Sciatic nerve (tissue), 2 donors: ENCODE results near the gene DMTF1. TPM values are rescaled to one million over a fixed set of nuclear protein-coding genes. Genes with fewer than 3 reads are reported as not detected.
"Not testable (repeated sequence)": the region's sequence is repeated elsewhere in the genome, so short reads cannot be mapped to it uniquely, and the experiment has no call there.

Experiments used
- ATAC-seq: fragments of 200-7000 bp; cut with Tn5 transposase; one replicate; pipeline ENCODE4 v1.9.1; 2020; ENCODE audit warnings: mild to moderate bottlenecking, moderate library complexity
- DNase-seq: peaks from one replicate; pipeline ENCODE4 v3.0.0-alpha.2; 2020; ENCODE audit warnings: low spot score
- intact Hi-C: fragments of 100-400 bp; cut with DNase I; formaldehyde crosslinking; loops from one replicate; pipeline ENCODE4 v1.14.2; 2022
- total RNA-seq: library from RNA; stranded (reverse); fragmentation: NEBNext Ultra II Directional; extraction: Animal tissue kit (Norgen Biotek cat#: 25700); gene quantifications from one replicate; pipeline ENCODE4 v1.2.1, GENCODE V29; 2021
- donor health status: DM: no; HTN: no; CAD: no.
- donor health status: DM: no; HTN: no; CAD: no.

DMTF1 gene
- total RNA-seq, 1 donor from 2014 or later = 147 TPM

DNA sequence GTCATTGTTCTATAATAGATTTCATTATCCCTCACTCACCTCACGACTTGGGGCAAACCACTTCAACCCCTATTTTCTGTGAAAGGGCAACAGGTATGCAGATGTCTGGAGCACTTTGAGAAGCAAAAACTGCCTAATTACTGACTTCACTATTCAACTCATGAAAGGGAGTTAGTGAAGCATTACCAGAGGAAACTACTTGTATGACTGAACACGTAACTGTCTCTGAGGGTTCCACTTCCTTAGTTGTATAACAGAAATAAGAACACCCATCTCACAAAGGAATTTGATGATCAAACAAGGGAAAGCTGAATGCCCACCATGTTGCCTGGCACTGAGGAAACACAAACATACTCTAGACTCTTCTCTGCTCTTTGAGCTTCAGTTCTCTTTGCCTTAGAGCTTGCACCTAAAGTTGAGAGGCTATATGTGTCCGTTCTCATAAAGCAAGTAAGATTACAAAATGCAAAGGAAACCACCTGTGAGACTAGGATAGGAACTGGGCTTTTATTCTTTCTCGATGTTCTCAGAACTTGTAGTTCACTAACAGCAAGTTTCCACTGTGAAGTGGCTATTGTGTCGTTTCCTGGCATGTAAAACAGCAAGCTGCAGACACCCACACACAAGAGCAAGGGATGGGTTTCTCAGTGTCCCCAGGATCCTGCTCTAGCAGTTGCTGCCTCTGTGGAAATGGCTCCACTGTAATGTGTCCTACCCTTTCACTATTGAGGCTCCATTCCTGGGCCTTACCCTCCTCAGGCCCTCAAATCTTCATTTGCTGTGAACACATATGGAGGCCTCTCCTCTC is 64.7 kb downstream of the DMTF1 start:
- ATAC-seq = no peak

DNA sequence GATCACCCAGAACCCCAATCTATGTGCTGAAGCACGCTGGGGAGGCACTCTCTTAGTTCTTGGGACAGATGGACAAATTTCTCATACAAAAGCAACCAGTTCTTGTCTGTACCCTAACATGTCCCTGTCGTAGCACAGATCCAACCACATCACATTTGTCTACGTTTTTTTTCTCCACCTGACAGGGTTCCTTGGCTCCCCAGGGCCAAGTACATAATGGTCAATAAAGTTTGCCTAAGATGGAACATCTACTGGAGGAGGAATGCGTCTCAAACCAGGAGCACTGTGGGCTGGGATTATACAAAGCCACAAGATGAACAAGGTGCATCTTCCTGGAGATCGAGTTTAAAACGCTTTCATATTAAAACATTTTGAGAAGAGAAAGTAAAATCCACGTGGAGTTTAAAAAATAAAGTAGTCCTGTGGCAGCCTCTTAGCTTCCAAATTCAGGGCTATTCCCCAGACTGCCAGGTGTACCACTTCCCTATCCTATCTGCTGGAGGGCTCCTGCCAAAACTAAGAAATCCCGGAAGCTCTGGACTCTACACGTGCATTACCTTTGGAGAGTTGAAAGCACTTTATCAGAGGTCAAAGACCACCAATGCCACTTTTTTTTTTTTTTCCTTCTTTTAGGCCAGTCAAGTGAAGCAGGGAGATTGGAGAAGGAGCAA is 65.9 kb downstream of the DMTF1 start:
- DNase-seq = no peak
- ATAC-seq = no peak
- intact Hi-C loops = no loop called here

More for the DNA sequence above, 64.7 kb downstream of the DMTF1 start:
- DNase-seq = no peak
- intact Hi-C loops = no loop called here

DNA sequence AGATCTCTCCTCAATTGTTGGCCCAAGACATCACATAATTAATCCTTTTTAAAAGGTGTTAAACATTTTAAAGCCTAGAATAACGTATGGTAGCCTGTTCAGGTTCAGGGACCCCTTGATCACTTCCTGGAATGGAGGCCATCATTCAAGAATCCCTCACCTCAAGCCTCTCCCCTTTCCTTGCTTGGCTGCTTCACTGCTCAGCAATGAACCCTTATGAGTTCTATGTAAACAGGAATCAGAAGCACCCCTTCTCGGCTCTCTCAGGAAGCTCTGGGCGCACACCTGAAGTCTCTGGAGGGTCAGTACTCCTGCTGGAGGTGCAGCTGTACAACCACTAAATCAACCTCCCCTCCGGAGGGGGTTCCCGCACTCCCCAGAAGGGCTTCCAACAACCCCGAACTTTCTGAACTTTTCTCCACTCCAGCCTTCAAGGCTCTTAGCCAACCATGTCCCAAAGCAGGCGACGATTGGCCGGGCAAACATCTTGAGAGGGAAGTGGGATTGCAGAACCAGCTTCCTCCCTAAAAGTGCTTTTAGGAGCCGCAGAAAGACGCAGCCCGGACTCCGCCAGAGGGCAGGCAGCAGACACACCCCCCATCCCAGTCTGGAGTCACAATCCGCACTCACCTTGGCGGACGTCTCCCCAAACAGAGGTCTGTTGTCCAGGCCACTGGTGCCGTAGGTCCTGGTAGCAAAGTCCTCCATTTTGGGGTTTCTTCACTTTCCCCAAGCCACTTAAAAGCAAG is 66.7 kb downstream of the DMTF1 start:
- ATAC-seq = peak; percentile 74
- intact Hi-C loops = no loop called here
- DNase-seq = peak; percentile 76

DNA sequence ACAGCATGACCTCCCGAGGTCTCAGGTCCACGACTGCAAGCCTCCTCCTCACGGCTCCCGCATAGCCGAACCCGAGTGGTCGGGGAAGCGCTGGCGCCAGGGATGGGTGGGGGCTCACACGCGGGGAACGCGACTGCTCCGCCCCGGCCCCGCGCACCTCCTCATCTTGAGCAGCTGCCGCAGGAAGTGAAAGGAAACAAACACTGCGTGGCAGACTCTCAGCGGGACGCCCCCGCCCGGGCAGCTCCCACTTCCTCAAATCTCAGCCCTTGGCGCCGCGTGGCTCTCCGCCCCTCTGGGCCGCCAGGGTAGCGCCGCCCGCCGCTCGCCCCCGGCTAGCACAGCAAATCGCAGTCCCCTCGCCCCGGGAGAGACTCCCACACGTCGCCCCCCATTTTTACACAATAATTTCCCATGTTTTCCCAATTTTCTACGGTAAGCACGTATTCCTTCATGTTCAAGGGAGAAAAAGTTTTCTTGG is 67.3 kb downstream of the DMTF1 start, which contains the start of gene TMEM243:
Gene TMEM243 (minus strand): TSS at position 188 of the 481 bp plus-strand sequence. CDS start 229 bp downstream, outside the sequence.
- ATAC-seq = peak; percentile 89
- intact Hi-C loops = no loop called here

DNA sequence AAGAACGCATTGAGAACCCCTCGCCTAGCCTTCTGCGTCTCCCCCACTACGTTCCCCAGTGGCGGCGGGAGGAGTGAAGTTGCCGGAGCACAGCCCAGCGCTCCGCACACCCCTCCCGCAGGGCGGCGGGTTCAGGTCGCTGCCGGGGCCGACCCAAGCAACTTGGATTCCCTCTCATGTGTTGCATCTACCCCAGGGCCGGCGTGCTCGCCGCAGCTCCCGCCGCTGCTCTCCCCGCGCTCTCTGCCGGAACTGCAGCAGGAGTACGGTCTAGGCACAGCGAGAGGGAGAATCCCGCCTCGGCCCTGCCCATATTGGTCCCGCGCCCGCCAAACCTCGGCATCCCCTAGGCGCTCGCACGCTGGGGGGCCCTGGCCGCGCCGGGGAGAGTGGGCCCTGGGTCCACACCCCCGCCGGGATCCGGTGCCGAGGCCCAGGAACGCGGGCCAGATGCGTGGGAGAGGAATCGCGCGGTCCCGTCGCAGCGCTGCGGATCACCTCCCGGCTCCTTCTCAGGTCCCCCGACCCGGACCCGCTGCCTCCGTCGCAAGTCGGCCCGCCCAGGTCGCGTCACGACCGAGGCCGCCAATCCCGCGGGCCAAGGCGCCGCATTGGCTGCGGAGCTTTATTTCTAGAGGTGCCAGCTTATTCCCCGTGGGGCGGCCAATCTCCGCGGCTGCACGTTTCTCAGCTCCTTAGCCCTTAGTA is 67.9 kb downstream of the DMTF1 start:
- intact Hi-C loops = no loop called here
- peak; percentile 83 for ATAC-seq
- DNase-seq = peak; percentile 84

More for the DNA sequence above, 67.3 kb downstream of the DMTF1 start, which contains the start of gene TMEM243:
- DNase-seq = peak; percentile 86

DNA sequence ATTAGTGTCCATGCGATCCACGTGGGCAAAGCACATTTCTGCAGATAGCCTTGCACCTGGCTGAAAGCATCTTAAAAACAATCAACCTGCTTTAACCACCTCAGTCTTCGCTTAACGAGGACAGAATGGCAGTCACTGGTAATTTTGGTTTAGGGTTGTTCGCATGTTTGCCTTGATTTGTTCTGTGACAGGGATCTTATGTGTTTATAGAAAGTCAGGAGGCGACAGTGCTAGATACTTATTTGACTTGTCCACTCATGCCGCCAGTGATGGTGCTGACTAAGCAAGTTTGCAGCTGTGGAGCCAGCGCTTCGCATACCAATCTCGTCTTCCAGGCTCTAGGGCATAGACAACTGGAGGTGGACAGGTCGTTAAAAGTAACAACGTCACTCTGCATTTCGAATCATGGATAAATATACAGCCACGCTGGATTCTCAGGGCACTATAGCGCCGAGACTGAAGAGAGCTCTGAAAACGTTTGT is 68.5 kb downstream of the DMTF1 start:
- ATAC-seq (no peak), DNase-seq (no peak)
- intact Hi-C loops = no loop called here

DNA sequence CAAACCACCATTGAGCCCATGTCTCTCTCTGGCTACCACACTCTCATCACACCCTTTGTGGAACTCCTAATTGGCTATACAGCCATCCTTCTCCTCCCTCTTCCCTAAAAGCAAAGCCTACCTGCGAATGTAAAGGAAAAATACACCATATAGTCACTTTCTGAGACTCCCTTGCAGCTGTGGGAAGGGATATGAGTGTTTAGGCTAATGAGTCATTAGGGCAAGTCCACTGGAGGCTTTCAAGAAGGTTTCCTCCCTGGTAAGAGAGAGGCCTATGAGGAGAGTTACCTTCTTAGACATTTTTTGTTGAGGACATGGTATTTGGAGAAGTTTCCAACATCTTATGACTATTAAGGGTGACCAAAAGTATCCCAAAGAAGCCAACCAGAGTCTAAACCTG is 71.4 kb downstream of the DMTF1 start:
- ATAC-seq (no peak), DNase-seq (no peak)
- intact Hi-C loops = no loop called here

DNA sequence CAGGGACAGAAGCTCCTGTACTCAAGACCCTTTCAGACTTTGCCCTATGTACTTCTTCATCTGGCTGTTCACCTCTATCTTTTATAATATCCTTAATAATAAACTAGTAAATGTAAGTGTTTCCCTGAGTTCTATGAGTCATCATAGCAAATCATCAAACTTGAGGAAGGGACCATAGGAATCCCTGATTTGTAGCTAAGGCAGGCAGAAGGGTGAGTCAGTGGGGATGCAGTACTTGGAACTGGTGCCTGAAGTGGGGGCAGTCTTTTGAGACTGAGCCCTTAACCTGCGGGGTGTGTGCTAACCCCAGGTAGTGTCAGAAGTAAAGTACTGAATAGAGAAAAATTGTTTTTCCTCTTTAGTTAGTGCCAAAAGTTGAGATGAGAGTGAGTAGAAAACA is 73.4 kb downstream of the DMTF1 start:
- intact Hi-C loops = no loop called here
- ATAC-seq (no peak), DNase-seq (no peak)

DNA sequence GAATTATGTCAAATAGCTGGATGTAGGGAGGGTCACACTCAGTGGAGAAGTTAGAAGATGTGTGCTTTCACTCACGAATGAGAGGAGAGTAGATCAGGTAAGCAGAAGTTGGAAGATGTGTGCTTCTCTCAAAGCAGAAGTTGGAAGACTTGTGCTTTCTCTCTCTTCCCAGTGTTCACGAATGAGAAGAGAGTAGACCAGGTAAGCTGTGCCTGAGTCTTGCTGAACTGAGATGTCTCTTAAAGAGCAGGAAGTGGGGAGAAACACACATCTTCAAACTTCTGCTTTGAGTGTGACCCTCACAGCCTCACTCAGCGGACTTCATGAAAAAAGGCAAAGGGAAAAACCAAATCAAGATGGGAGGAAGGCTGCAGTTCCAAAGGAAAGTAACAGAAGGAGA is 74.2 kb downstream of the DMTF1 start:
- intact Hi-C loops = no loop called here
- DNase-seq (no peak), ATAC-seq (no peak)

DNA sequence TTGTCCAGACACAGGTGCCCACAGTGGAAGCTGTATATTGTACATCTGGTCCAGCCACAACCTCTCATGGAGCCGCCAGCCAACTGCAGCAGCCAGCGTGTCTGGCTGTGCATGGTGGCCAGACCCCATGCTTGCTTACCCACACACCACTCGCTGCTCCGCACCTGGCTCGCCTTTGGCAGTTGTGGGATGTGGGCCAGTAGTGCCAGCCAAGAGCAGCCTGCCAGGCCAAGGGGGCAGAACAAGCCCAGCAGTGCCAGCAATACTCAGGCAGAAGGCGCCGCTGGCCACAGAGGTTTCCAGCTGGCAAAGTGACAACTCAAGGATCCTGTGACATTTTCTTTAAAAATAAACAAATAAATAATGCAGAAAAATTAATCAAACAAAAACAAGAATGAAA is 79.0 kb downstream of the DMTF1 start:
- intact Hi-C loops = no loop called here

DNA sequence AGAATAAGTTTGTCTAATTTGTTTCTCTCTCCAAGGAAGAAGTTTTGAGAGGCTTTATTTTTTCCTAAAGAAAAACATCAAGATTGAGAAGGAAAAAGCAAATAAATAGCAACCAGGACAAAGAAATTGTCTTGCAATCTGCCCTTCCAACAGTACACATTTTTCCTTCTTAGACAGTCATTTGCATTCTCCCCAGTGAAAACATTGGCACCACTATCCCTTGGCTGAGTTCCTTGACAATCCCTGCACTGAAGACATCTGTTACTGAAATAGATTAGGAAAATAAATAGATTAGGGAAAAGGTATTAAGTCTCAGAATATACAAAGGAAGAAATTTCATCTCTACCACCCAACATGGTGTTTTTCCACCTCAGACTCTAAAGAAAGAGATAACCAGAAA is 79.5 kb downstream of the DMTF1 start:
- DNase-seq = no peak
- intact Hi-C loops = no loop called here

More for the DNA sequence above, 79.0 kb downstream of the DMTF1 start:
- ATAC-seq = peak; percentile 32
- no peak for DNase-seq

DNA sequence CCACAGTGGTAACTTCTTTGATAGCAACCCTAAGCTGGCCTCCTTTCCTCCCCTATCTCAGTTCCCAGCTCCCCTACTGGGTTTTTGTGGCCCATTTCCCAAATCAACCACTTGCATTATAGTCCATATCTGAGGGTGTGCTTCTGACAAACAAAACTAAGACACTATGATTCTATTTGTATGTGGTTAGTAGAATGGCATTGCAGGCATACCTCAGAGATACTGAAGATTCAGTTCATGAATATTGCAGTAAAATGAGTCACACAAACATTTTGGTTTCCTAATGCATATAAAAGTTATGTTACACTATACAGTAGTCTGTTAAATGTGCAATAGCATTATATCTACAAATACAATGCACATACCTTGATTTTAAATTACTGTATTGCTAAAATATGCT is 82.7 kb downstream of the DMTF1 start:
- ATAC-seq (no peak), DNase-seq (no peak)
- intact Hi-C loops = no loop called here

More for the DNA sequence above, 79.5 kb downstream of the DMTF1 start:
- ATAC-seq = peak; percentile 51

DNA sequence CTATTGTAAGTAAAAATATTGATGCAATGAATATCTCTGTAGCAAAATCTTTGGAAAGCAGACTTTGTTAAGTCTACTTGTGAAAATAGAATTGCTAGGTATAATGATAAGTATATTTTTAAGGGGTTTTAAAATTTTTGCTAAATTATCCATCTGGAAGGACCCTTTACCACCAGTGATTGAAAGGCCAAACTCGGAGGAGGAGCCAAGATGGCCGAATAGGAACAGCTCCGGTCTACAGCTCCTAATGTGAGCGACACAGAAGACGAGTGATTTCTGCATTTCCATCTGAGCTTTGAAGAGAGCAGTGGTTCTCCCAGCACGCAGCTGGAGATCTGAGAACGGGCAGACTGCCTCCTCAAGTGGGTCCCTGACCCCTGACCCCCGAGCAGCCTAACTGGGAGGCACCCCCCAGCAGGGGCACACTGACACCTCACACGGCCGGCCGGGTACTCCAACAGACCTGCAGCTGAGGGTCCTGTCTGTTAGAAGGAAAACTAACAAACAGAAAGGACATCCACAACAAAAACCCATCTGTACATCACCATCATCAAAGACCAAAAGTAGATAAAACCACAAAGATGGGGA is 86.3 kb downstream of the DMTF1 start:
- intact Hi-C loops, DNase-seq, ATAC-seq: not testable (repeated sequence)

DNA sequence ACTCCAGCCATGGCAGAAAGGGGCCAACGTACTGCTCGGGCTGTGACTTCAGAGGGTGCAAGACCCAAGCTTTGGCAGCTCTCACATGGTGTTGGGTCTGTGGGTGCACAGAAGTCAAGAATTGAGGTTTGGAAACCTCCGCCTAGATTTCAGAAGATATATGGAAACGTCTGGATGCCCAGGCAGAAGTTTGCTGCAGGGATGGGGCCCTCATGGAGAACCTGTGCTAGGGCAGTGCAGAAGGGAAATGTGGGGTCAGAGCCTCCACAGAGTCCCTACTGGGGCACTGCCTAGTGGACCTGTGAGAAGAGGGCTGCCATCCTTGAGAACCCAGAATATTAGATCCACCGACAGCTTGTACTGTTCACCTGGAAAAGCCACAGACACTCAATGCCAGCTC is 93.4 kb downstream of the DMTF1 start:
- DNase-seq, ATAC-seq, intact Hi-C loops: not testable (repeated sequence)
